IMR-90 (cell line): Measurements from ENCODE around the gene SENP6. TPM values are rescaled to one million over a fixed set of nuclear protein-coding genes. Genes with fewer than 3 reads are reported as not detected.

Source experiments
- ATAC-seq: fragments of 200-7000 bp; cut with Tn5 transposase; 2 replicates; pipeline ENCODE4 v1.9.1; 2020; ENCODE audit warnings: low read depth, mild to moderate bottlenecking, moderate library complexity
- Bru-seq: library from RNA; stranded (reverse); fragments of 400-500 nt; gene quantifications from one replicate; lab custom pipeline; 2021; lab: Mats Ljungman, UMichigan
- BruChase-seq, 2 experiments: library from RNA; stranded (reverse); fragments of 400-500 nt; gene quantifications; one replicate each; lab custom pipeline; 2021; lab: Mats Ljungman, UMichigan
- BruUV-seq: library from RNA; stranded (reverse); fragments of 400-500 nt; replicated peaks from 2 replicates; lab custom pipeline; 2021; lab: Mats Ljungman, UMichigan
- CTCF ChIA-PET: fragments of 300-600 bp; formaldehyde crosslinking; extraction: SDS; loops from one replicate; lab custom pipeline; 2021; ENCODE audit warnings: antibody characterized with exemption; lab: Yijun Ruan, JAX
- POLR2A ChIA-PET: fragments of 300-600 bp; sonication (Branson Sonifier 250); formaldehyde crosslinking; loops from one replicate; lab custom pipeline; 2022; ENCODE audit warnings: antibody characterized with exemption; ENCODE audit not compliant: unreplicated experiment; lab: Charles Lee
- DNase-seq: peaks from one replicate; pipeline ENCODE4 v3.0.0; 2013
- H2AFZ ChIP-seq: replicated peaks from 2 replicates; pipeline ENCODE3; 2013; ENCODE audit warnings: low read length, mild to moderate bottlenecking; ENCODE audit not compliant: poor library complexity
- H2AK5ac ChIP-seq: 2 replicates; pipeline ENCODE4 v1.6.1; 2013; ENCODE audit warnings: low read depth, low read length, inconsistent platforms
- H2AK9ac ChIP-seq: replicated peaks from 2 replicates; pipeline ENCODE3; 2013; ENCODE audit warnings: mild to moderate bottlenecking, low read depth, low read length, moderate library complexity; ENCODE audit not compliant: poor library complexity
- H2BK120ac ChIP-seq: 2 replicates; pipeline ENCODE4 v1.6.1; 2013; ENCODE audit warnings: low read depth, low read length, inconsistent platforms
- H2BK15ac ChIP-seq: 3 replicates; pipeline ENCODE4 v1.6.1; 2013; ENCODE audit warnings: low read depth, low read length, inconsistent platforms
- H2BK20ac ChIP-seq: 2 replicates; pipeline ENCODE4 v1.6.1; 2013; ENCODE audit warnings: low read depth, mild to moderate bottlenecking, inconsistent platforms, low read length, moderate library complexity
- H2BK5ac ChIP-seq: 2 replicates; pipeline ENCODE4 v1.6.1; 2013; ENCODE audit warnings: mild to moderate bottlenecking, low read depth, low read length, inconsistent platforms; ENCODE audit not compliant: poor library complexity, severe bottlenecking
- H3K14ac ChIP-seq: replicated peaks from 2 replicates; pipeline ENCODE4 v1.6.1; 2013; ENCODE audit warnings: low read depth, low read length, inconsistent platforms
- H3K18ac ChIP-seq: 2 replicates; pipeline ENCODE4 v1.6.1; 2013; ENCODE audit warnings: low read depth, low read length, control low read depth
- H3K23ac ChIP-seq: 2 replicates; pipeline ENCODE4 v1.6.1; 2013; ENCODE audit warnings: low read depth, low read length, inconsistent platforms
- H3K27ac ChIP-seq: 2 replicates; pipeline ENCODE4 v1.5.1; 2013; ENCODE audit warnings: mild to moderate bottlenecking, control low read depth, low read length; ENCODE audit not compliant: insufficient read depth
- H3K27me3 ChIP-seq: 2 replicates; pipeline ENCODE4 v1.6.1; 2013; ENCODE audit warnings: low read length; ENCODE audit not compliant: control insufficient read depth, insufficient read depth
- H3K36me3 ChIP-seq: 2 replicates; pipeline ENCODE4 v1.6.1; 2013; ENCODE audit warnings: low read length, mixed read lengths; ENCODE audit not compliant: control insufficient read depth, insufficient read depth
- H3K4ac ChIP-seq: 2 replicates; pipeline ENCODE4 v1.6.1; 2013; ENCODE audit warnings: low read depth, low read length, inconsistent platforms
- H3K4me1 ChIP-seq: 2 replicates; pipeline ENCODE4 v1.6.1; 2013; ENCODE audit warnings: low read length, mixed read lengths; ENCODE audit not compliant: control insufficient read depth, insufficient read depth
- H3K4me2 ChIP-seq: 2 replicates; pipeline ENCODE4 v1.6.1; 2013; ENCODE audit warnings: low read depth, mild to moderate bottlenecking, control low read depth, low read length, moderate library complexity
- H3K4me3 ChIP-seq: 2 replicates; pipeline ENCODE4 v1.5.1; 2013; ENCODE audit warnings: low read depth, mild to moderate bottlenecking, control low read depth, low read length, moderate library complexity; ENCODE audit not compliant: insufficient read depth
- H3K56ac ChIP-seq: 2 replicates; pipeline ENCODE4 v1.6.1; 2013; ENCODE audit warnings: low read length, inconsistent platforms; ENCODE audit not compliant: insufficient read depth; ENCODE audit errors: extremely low read depth
- H3K79me1 ChIP-seq, 2 experiments: 2 replicates each; pipeline ENCODE4 v1.6.1; 2013; ENCODE audit warnings: low read length in 2 of 2, inconsistent platforms in 1 of 2, low read depth in 1 of 2
- H3K9ac ChIP-seq: 2 replicates; pipeline ENCODE4 v1.6.1; 2013; ENCODE audit warnings: low read depth, low read length, control low read depth
- H3K9me1 ChIP-seq: 2 replicates; pipeline ENCODE4 v1.6.1; 2013; ENCODE audit warnings: low read length, inconsistent platforms; ENCODE audit not compliant: insufficient read depth
- H3K9me3 ChIP-seq: 2 replicates; pipeline ENCODE4 v1.6.1; 2013; ENCODE audit warnings: low read length; ENCODE audit not compliant: control insufficient read depth, insufficient read depth
- H4K20me1 ChIP-seq: 2 replicates; pipeline ENCODE4 v1.6.1; 2013; ENCODE audit warnings: low read length, inconsistent platforms; ENCODE audit not compliant: insufficient read depth
- H4K5ac ChIP-seq: 2 replicates; pipeline ENCODE4 v1.6.1; 2013; ENCODE audit warnings: mild to moderate bottlenecking, low read depth, low read length, control low read depth
- H4K8ac ChIP-seq, 2 experiments: 2 replicates each; pipeline ENCODE4 v1.6.1; 2013; ENCODE audit warnings: low read depth in 2 of 2, low read length in 2 of 2, control low read depth in 1 of 2, inconsistent platforms in 1 of 2
- H4K91ac ChIP-seq: 2 replicates; pipeline ENCODE4 v1.6.1; 2013; ENCODE audit warnings: low read depth, low read length, inconsistent platforms; ENCODE audit not compliant: insufficient read depth
- CEBPB ChIP-seq: IDR thresholded peaks from 2 replicates; pipeline ENCODE4 v1.6.1; 2012; ENCODE audit warnings: low read depth, low read length, improper control_type of control experiment
- ELK1 ChIP-seq: fragments of 150-350 bp; IDR thresholded peaks from 2 replicates; pipeline ENCODE4 v1.6.1; 2016; ENCODE audit warnings: low read depth, mild to moderate bottlenecking, low read length, moderate library complexity, borderline replicate concordance
- POLR2A ChIP-seq: IDR thresholded peaks from 2 replicates; pipeline ENCODE4 v1.6.1; 2012; ENCODE audit warnings: mild to moderate bottlenecking, low read depth, low read length
- RAD21 ChIP-seq: IDR thresholded peaks from 2 replicates; pipeline ENCODE4 v1.6.1; 2012; ENCODE audit warnings: low read length, improper control_type of control experiment
- RCOR1 ChIP-seq: IDR thresholded peaks from 2 replicates; pipeline ENCODE4 v1.6.1; 2012; ENCODE audit warnings: mild to moderate bottlenecking, low read length, improper control_type of control experiment; ENCODE audit not compliant: insufficient replicate concordance
- RFX5 ChIP-seq: IDR thresholded peaks from 2 replicates; pipeline ENCODE4 v1.8.0; 2012; ENCODE audit warnings: low read depth, mild to moderate bottlenecking, low read length, moderate library complexity
- SMC3 ChIP-seq: fragments of 150-350 bp; IDR thresholded peaks from 2 replicates; pipeline ENCODE4 v1.6.1; 2016; ENCODE audit warnings: low read depth, mild to moderate bottlenecking, antibody characterized with exemption, low read length, moderate library complexity
- USF2 ChIP-seq: fragments of 150-350 bp; IDR thresholded peaks from 2 replicates; pipeline ENCODE4 v1.6.1; 2017; ENCODE audit warnings: mild to moderate bottlenecking, antibody characterized with exemption, low read length, low read depth
- WGBS, 2 experiments: methylation state at CpG; one replicate each; pipeline versions ENCODE4 v1.1.5 to v1.1.7; 2013; ENCODE audit warnings: missing lambda C conversion rate in 2 of 2; ENCODE audit not compliant: insufficient read length in 1 of 2; ENCODE audit errors: extremely low coverage in 2 of 2; 5-methylcytosine and 5-hydroxymethylcytosine counted together
- dilution Hi-C: fragments of 300-500 bp; cut with HindIII; formaldehyde crosslinking; loops from one replicate; pipeline ENCODE4 v1.14.3; 2018; ENCODE audit warnings: low sequenced_read_pairs; ENCODE audit not compliant: unreplicated experiment
- in situ Hi-C: fragments of 300-500 bp; cut with MboI; formaldehyde crosslinking; loops from 3 replicates; pipeline ENCODE4 v1.14.3; 2019; ENCODE audit warnings: low sequenced_read_pairs, inconsistent platforms, mixed read lengths
- intact Hi-C: fragments of 100-400 bp; cut with micrococcal nuclease; formaldehyde crosslinking; loops from 2 replicates; pipeline ENCODE4 v1.10.0; 2022
- long read RNA-seq: library from polyadenylated mRNA; unstranded; transcript quantifications from one replicate; pipeline ENCODE4 v2.0.0, GENCODE V29; 2021; ENCODE audit not compliant: unreplicated experiment
- polyA plus RNA-seq, 3 experiments: library from polyadenylated mRNA; depleted of rRNA; stranded (reverse); fragments of >200 nt; gene quantifications; 2 replicates each; pipeline ENCODE4 v1.2.3, GENCODE V29; 2012; ENCODE audit warnings: low replicate concordance in 1 of 3
- total RNA-seq: library from RNA; depleted of rRNA; stranded (reverse); fragments of >200 nt; gene quantifications from 2 replicates; pipeline ENCODE4 v1.2.3, GENCODE V29; 2012; rRNA removed

SENP6 gene, protein sequence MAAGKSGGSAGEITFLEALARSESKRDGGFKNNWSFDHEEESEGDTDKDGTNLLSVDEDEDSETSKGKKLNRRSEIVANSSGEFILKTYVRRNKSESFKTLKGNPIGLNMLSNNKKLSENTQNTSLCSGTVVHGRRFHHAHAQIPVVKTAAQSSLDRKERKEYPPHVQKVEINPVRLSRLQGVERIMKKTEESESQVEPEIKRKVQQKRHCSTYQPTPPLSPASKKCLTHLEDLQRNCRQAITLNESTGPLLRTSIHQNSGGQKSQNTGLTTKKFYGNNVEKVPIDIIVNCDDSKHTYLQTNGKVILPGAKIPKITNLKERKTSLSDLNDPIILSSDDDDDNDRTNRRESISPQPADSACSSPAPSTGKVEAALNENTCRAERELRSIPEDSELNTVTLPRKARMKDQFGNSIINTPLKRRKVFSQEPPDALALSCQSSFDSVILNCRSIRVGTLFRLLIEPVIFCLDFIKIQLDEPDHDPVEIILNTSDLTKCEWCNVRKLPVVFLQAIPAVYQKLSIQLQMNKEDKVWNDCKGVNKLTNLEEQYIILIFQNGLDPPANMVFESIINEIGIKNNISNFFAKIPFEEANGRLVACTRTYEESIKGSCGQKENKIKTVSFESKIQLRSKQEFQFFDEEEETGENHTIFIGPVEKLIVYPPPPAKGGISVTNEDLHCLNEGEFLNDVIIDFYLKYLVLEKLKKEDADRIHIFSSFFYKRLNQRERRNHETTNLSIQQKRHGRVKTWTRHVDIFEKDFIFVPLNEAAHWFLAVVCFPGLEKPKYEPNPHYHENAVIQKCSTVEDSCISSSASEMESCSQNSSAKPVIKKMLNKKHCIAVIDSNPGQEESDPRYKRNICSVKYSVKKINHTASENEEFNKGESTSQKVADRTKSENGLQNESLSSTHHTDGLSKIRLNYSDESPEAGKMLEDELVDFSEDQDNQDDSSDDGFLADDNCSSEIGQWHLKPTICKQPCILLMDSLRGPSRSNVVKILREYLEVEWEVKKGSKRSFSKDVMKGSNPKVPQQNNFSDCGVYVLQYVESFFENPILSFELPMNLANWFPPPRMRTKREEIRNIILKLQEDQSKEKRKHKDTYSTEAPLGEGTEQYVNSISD
- total RNA-seq (25.8 and 48.3 TPM in 2 replicates), polyA plus RNA-seq (2012; rRNA removed) (16.9 and 23.1 TPM in 2 replicates), Bru-seq, nascent RNA (percentile 94 among the genes with signal in this experiment), BruChase-seq, experiment 1, labeled RNA remaining after a 6-hour chase (percentile 91 among the genes with signal in this experiment), BruChase-seq, experiment 2, labeled RNA remaining after a 2-hour chase (percentile 95 among the genes with signal in this experiment)
- 6.5 and 11.7 TPM in 2 replicates for polyA plus RNA-seq (2012; cell fraction: cytosol; rRNA removed)
- polyA plus RNA-seq (2012; cell fraction: nucleus; rRNA removed; ENCODE audit: low replicate concordance): 9.3 and 35.2 TPM in 2 replicates
- long read RNA-seq, full-length matches to known transcripts: 23 of 81 reads
- long read RNA-seq, partial matches to known transcripts: 13 of 81 reads
- long read RNA-seq, other reads (novel, unspliced or antisense): 45 of 81 reads

DNA sequence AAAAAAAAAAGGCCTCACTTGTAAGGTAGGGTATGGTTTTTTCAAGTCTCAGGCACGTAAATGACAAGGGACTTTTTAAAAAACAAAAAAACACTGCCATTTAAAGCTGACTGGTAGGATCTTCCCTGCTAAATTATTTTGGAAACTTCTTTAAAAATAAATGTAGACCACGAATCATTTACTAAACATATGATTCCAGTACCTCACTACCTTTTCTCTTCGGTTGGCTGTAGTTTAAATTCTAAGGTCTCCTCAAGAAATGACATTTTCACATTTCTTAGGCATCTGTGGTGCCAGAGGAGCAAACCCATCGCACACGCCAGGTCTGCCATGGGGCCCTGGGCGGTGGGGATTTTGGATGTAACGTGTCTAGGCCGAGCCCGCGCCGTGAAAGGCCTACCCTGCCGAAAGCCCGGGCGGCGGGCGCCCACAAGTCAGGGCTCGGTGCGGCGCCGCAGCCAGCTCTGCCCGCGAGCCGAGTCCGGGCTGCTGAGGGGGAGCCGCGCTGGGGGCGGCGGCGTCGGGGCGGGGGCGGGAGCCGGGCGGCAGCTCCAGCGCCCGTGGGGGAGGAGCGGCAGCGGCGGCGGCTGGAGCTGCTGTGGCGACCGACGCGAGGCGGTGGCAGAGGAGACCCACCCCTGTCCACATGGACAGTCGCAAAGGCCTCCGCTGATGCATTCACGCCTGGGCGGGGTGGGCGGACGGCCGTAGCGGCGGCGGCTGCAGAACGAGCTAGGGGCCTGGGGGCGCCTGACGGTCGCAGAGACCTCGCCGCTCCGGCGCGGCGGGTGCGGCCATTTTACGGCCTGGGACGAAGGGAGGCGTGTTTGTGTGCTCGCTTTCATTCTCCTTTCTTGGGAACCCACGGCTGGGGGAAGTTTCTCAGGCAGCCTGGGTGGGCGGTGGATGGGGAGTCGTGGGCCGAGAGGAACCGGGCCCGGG lies at the start of gene SENP6:
Gene SENP6, plus strand, starts transcription at position 577 of the 942 bp plus-strand sequence. CDS start 645 bp downstream, outside the sequence.
- H3K27me3 ChIP-seq: no peaks in the 10 kb centered on the region
- H3K4me3 ChIP-seq: peak within 1 kb of the TSS; percentile 96
- peak within 1 kb of the TSS; percentile 98 for H3K18ac ChIP-seq
- H3K23ac ChIP-seq: peak within 1 kb of the TSS; percentile 98
- intact Hi-C loops (no loop called here), dilution Hi-C loops (no loop called here), in situ Hi-C loops (no loop called here)
- ChIA-PET POLR2A (interaction anchor here (0.6 kb wide), 1 partner anchor 209 kb away, joined by 3 read pairs; no protein-coding TSS in a partner anchor), CTCF (no interaction called here)
- peak within 1 kb of the TSS; percentile 94 for H2AK9ac ChIP-seq
- peak within 1 kb of the TSS; percentile 99 for H2BK5ac ChIP-seq
- peak; percentile 70 for DNase-seq
- H3K56ac ChIP-seq: peak within 1 kb of the TSS; percentile 100
- peak within 1 kb of the TSS; percentile 100 for H3K4me2 ChIP-seq
- H2AFZ ChIP-seq: peak within 1 kb of the TSS; percentile 97
- H2AK5ac ChIP-seq: peak within 1 kb of the TSS; percentile 41
- H3K9me1 ChIP-seq: no peaks in the 10 kb centered on the region; the same call in 1 of the 2 replicates
- BruUV-seq: no TSS peak
- H3K79me1 ChIP-seq: peaks cover 0 to 37% of the 10 kb centered on the region in 2 experiments; a peak in 2 of 4 replicates
- peak within 1 kb of the TSS; percentile 96 for H2BK120ac ChIP-seq
- H3K9ac ChIP-seq: peak within 1 kb of the TSS; percentile 100
- peak within 1 kb of the TSS; percentile 58 for H2BK20ac ChIP-seq
- H3K36me3 ChIP-seq: no peaks in the 10 kb centered on the region
- peak within 1 kb of the TSS; percentile 100 for H3K27ac ChIP-seq
- peak within 1 kb of the TSS; percentile 99 for H3K14ac ChIP-seq
- H3K9me3 ChIP-seq: no peaks in the 10 kb centered on the region
- H4K5ac ChIP-seq: peak within 1 kb of the TSS; percentile 96
- peak; percentile 88 for ATAC-seq
- H4K20me1 ChIP-seq: peaks cover 32% of the 10 kb centered on the region
- H3K4me1 ChIP-seq: peaks cover 1% of the 10 kb centered on the region; the same call in 1 of the 2 replicates
- peak within 1 kb of the TSS; percentile 91 to 100 for H4K8ac ChIP-seq
- H4K91ac ChIP-seq: peak within 1 kb of the TSS; percentile 95
- H2BK15ac ChIP-seq: peak within 1 kb of the TSS; percentile 78; the same call in 2 of the 3 replicates
- WGBS, 2 experiments: 0% methylated on average over 7 of the region's 76 CpGs; no CpG with 5 or more reads in 1 of the 2 experiments
- peak within 1 kb of the TSS; percentile 98 for H3K4ac ChIP-seq
- TF ChIP-seq POLR2A (peak; percentile 90), SMC3 (no peak), RFX5 (no peak), CEBPB (no peak), ELK1 (no peak), RCOR1 (no peak), USF2 (no peak), RAD21 (no peak)
